ENCODE data around the gene C4orf17. TPM values are rescaled to one million over a fixed set of nuclear protein-coding genes. Genes with fewer than 3 reads are reported as not detected.

Gene C4orf17
- total RNA-seq, 1 donor from 2014 or later, result not detected

GRCh38 chr4:99563310-99564186, 52.7 kb downstream of the C4orf17 start, which contains the start of gene TRMT10A:
Gene TRMT10A (minus strand): TSS chr4:99564039. CDS start chr4:99559338, 4,701 bp downstream.
- no peaks in the 10 kb centered on the region for H3K9me3 Mint-ChIP-seq
- no peaks in the 10 kb centered on the region for H3K36me3 Mint-ChIP-seq
- H3K4me1 Mint-ChIP-seq, result peaks cover 17% of the 10 kb centered on the region

GRCh38 chr4:99564921-99565320, 54.1 kb downstream of the C4orf17 start:
- H3K27ac ChIP-seq, result no peak overlapping the region
- H3K36me3 Mint-ChIP-seq, result no peaks in the 10 kb centered on the region
- no peak overlapping the region for H3K27ac Mint-ChIP-seq
- H3K9me3 ChIP-seq (ENCODE audit: low read depth), result no peaks in the 10 kb centered on the region
- H3K4me3 Mint-ChIP-seq, result peak overlapping the region; percentile 59
- no peak overlapping the region for H3K9ac ChIP-seq
- peaks cover 11% of the 10 kb centered on the region for H3K27me3 Mint-ChIP-seq (ENCODE audit: insufficient read depth, low read depth)
- H3K27me3 ChIP-seq, result peaks cover 5% of the 10 kb centered on the region
- no peaks in the 10 kb centered on the region for H3K79me2 ChIP-seq (ENCODE audit: low read depth)
- peak overlapping the region; percentile 63 for H3K4me3 ChIP-seq
- H3K4me1 Mint-ChIP-seq, result peaks cover 17% of the 10 kb centered on the region
- H3K9me3 Mint-ChIP-seq, result no peaks in the 10 kb centered on the region
- H3K36me3 ChIP-seq, result no peaks in the 10 kb centered on the region
- H4K20me1 ChIP-seq (ENCODE audit: low read depth), result no peaks in the 10 kb centered on the region
- no peak overlapping the region for H3K4me2 ChIP-seq
- H3F3A ChIP-seq (ENCODE audit: low read depth), result peaks cover 9% of the 10 kb centered on the region
- H3K4me1 ChIP-seq, result peaks cover 4% of the 10 kb centered on the region
- H2AFZ ChIP-seq (replicated peaks), result no peak overlapping the region
- no peak for TF ChIP-seq CTCF (IDR thresholded peaks at IDR 0.05)
- TF ChIP-seq EZH2phosphoT487 (IDR thresholded peaks at IDR 0.05), result no peak
- no peak for TF ChIP-seq EZH2 (IDR thresholded peaks at IDR 0.05)
- DNase-seq (ENCODE audit: low spot score), result no peak

More at GRCh38 chr4:99563310-99564186, 52.7 kb downstream of the C4orf17 start, which contains the start of gene TRMT10A:
- Mint-ChIP-seq H3K4me3 (peak within 1 kb of the TSS; percentile 98), H3K27ac (peak within 1 kb of the TSS; percentile 99), H3K27me3 (ENCODE audit: insufficient read depth, low read depth) (peaks cover 11% of the 10 kb centered on the region)
- H3K36me3 ChIP-seq, result no peaks in the 10 kb centered on the region
- H3K4me2 ChIP-seq, result peak within 1 kb of the TSS; percentile 73
- H3K9ac ChIP-seq, result peak within 1 kb of the TSS; percentile 70
- H3K27me3 ChIP-seq, result no peaks in the 10 kb centered on the region
- no peaks in the 10 kb centered on the region for H3K9me3 ChIP-seq (ENCODE audit: low read depth)
- TF ChIP-seq EZH2 (IDR thresholded peaks at IDR 0.05) (no peak), EZH2phosphoT487 (IDR thresholded peaks at IDR 0.05) (no peak), CTCF (IDR thresholded peaks at IDR 0.05) (peak; percentile 18)
- peak within 1 kb of the TSS; percentile 63 for H3K4me3 ChIP-seq
- no peaks in the 10 kb centered on the region for H3K79me2 ChIP-seq (ENCODE audit: low read depth)
- H3K4me1 ChIP-seq, result peaks cover 4% of the 10 kb centered on the region
- peaks cover 9% of the 10 kb centered on the region for H3F3A ChIP-seq (ENCODE audit: low read depth)
- peak; percentile 98 for DNase-seq (ENCODE audit: low spot score)
- peak within 1 kb of the TSS; percentile 94 for H3K27ac ChIP-seq
- peak within 1 kb of the TSS; percentile 94 for H2AFZ ChIP-seq (replicated peaks)
- no peaks in the 10 kb centered on the region for H4K20me1 ChIP-seq (ENCODE audit: low read depth)

- DNase-seq (ENCODE audit: low spot score), result no peak
- Histone ChIP-seq H3K4me1 (peaks cover 13% of the 10 kb centered on the region), H3K27ac (no peak overlapping the region), H3K4me3 (no peak overlapping the region), H3K9ac (no peak overlapping the region), H3K9me3 (ENCODE audit: low read depth) (no peaks in the 10 kb centered on the region), H3K79me2 (ENCODE audit: low read depth) (no peaks in the 10 kb centered on the region), H3F3A (ENCODE audit: low read depth) (no peaks in the 10 kb centered on the region), H4K20me1 (ENCODE audit: low read depth) (no peaks in the 10 kb centered on the region), H3K36me3 (no peaks in the 10 kb centered on the region), H3K27me3 (peaks cover 9% of the 10 kb centered on the region), H2AFZ (replicated peaks) (no peak overlapping the region), H3K4me2 (no peak overlapping the region)
- H3K4me3 Mint-ChIP-seq, result no peak overlapping the region
- H3K9me3 Mint-ChIP-seq, result no peaks in the 10 kb centered on the region
- no peak overlapping the region for H3K27ac Mint-ChIP-seq
- peaks cover 11% of the 10 kb centered on the region for H3K4me1 Mint-ChIP-seq
- H3K36me3 Mint-ChIP-seq, result no peaks in the 10 kb centered on the region
- TF ChIP-seq EZH2phosphoT487 (IDR thresholded peaks at IDR 0.05) (no peak), CTCF (IDR thresholded peaks at IDR 0.05) (no peak)
- H3K27me3 Mint-ChIP-seq (ENCODE audit: insufficient read depth, low read depth), result peaks cover 4% of the 10 kb centered on the region
Observed at GRCh38 chr4:99571883-99572282, 61.1 kb downstream of the C4orf17 start.

Measured in neural progenitor cell (in vitro differentiated cells).